ENCODE measurements around the gene OR6C76. TPM values are rescaled to one million over a fixed set of nuclear protein-coding genes. Genes with fewer than 3 reads are reported as not detected.
"Not testable (repeated sequence)": the region's sequence is repeated elsewhere in the genome, so short reads cannot be mapped to it uniquely, and the experiment has no call there.

Gene OR6C76
- polyA plus RNA-seq, 1 donor (not counting 4 experiments of a cell fraction or from before 2014, with no cell fraction given): not detected

DNA sequence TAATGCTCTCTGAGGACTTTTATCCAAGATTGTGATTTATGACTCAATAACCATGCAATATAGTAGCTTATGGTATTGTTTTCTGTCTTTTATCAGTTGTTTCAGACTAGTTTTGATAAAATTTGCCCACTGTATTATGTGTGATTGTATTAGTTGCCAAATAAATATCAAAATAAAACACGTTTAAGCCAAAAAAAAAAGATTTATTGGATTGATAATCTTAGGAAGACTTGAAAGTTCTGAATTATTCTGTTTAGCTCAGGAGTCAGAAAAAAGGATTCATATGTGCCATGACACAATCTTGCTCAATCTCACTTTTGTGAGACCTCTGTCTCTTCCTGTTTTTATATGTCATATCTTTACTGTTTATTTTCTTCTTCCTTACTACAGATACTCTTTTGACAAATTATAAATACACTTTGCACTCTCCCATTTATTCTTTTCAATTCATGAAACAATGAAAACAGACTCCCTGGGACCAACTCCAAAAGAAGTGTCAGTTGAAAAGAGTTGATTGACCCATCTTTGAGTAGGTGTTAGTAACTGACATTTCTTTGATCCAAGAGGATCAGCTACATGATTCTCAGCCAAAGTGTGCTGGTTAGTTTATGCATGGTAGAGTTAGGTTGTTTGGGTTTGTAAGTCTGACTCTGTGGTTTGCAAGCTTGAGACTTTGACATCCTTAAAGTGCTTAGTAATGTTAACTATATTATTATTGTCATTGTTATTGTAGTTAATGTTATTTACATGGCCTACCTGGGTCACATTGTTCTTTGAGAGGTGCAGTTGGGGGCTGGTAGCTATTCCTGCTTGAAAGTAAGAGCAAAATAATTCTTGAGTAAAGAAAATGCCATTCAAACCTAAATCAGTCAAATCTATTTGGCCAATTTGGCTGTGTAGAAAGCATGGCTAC lies 2.5 kb downstream of the OR6C76 start:
- H3K36me3 ChIP-seq (ENCODE audit: control insufficient read depth in 2 of 2, extremely low read depth in 1 of 2, insufficient read depth in 2 of 2, low read length in 2 of 2): no peaks in the 10 kb centered on the region
- H3K4me2 ChIP-seq (ENCODE audit: control insufficient read depth, extremely low read depth, insufficient read depth, low read depth, low read length): no peak overlapping the region
- FAIRE-seq: no peak
- no peaks in the 10 kb centered on the region for H3K79me2 ChIP-seq (ENCODE audit: control insufficient read depth, insufficient read depth, low read length)
- H3K9me1 ChIP-seq (ENCODE audit: control insufficient read depth, extremely low read depth, insufficient read depth, low read length): no peaks in the 10 kb centered on the region
- DNase-seq (ENCODE audit: low read depth, low spot score): no peak
- H3K27ac ChIP-seq (ENCODE audit: control insufficient read depth, insufficient read depth, low read length): no peak overlapping the region
- H3K9ac ChIP-seq (ENCODE audit: control insufficient read depth, extremely low read depth, insufficient read depth, low read length): no peak overlapping the region
- TF ChIP-seq, protein P1, sequence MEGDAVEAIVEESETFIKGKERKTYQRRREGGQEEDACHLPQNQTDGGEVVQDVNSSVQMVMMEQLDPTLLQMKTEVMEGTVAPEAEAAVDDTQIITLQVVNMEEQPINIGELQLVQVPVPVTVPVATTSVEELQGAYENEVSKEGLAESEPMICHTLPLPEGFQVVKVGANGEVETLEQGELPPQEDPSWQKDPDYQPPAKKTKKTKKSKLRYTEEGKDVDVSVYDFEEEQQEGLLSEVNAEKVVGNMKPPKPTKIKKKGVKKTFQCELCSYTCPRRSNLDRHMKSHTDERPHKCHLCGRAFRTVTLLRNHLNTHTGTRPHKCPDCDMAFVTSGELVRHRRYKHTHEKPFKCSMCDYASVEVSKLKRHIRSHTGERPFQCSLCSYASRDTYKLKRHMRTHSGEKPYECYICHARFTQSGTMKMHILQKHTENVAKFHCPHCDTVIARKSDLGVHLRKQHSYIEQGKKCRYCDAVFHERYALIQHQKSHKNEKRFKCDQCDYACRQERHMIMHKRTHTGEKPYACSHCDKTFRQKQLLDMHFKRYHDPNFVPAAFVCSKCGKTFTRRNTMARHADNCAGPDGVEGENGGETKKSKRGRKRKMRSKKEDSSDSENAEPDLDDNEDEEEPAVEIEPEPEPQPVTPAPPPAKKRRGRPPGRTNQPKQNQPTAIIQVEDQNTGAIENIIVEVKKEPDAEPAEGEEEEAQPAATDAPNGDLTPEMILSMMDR (optimal IDR thresholded peaks at IDR 0.05 in 1 of 3, IDR thresholded peaks at IDR 0.05 in 1 of 3, conservative IDR thresholded peaks at IDR 0.05 in 1 of 3; ENCODE audit: extremely low read depth in 1 of 3, insufficient read depth in 2 of 3, low read length in 3 of 3): no peak
- TF ChIP-seq EZH2 (IDR thresholded peaks at IDR 0.05; ENCODE audit: low read length): no peak
- no peaks in the 10 kb centered on the region for H3K27me3 ChIP-seq (ENCODE audit: control insufficient read depth, extremely low read depth, insufficient read depth, low read length)
- H2AFZ ChIP-seq (ENCODE audit: control insufficient read depth, low read length): no peak overlapping the region
- dilution Hi-C loops (cut with MboI; ENCODE audit: extremely low pct_ligation_motif_present, low sequenced_read_pairs): no loop called here
- no peak overlapping the region for H3K4me3 ChIP-seq (ENCODE audit: control insufficient read depth in 2 of 3, extremely low read depth in 1 of 3, insufficient read depth in 2 of 3, low read depth in 1 of 3, low read length in 3 of 3)
- no peaks in the 10 kb centered on the region for H4K20me1 ChIP-seq (ENCODE audit: control insufficient read depth, extremely low read depth, insufficient read depth, low read length)
- no peaks in the 10 kb centered on the region for H3K4me1 ChIP-seq (ENCODE audit: control insufficient read depth, extremely low read depth, insufficient read depth, low read length)
- H3K9me3 ChIP-seq (ENCODE audit: control insufficient read depth, low read depth, low read length): no peaks in the 10 kb centered on the region

DNA sequence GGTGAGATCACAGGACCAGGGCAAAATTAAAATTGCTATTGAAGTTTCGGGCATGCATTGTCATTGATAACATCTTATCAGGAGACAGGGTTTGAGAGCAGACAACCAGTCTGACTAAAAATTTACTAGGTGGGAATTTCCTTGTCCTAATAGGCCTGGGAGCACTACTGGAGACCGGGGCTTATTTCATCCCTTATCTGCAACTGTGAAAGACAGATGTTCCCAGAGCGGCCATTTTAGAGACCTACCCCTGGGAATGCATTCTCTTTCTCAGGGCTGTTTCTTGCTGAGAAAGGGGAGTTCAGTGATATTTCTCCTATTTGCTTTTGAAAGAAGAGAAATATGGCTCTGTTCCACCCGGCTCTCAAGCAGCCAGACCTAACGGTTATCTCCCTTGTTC lies 15.2 kb downstream of the OR6C76 start:
- H3K4me2 ChIP-seq (ENCODE audit: control insufficient read depth, extremely low read depth, insufficient read depth, low read depth, low read length); H3K9me3 ChIP-seq (ENCODE audit: control insufficient read depth, low read depth, low read length); dilution Hi-C loops (cut with MboI; ENCODE audit: extremely low pct_ligation_motif_present, low sequenced_read_pairs); H3K9me1 ChIP-seq (ENCODE audit: control insufficient read depth, extremely low read depth, insufficient read depth, low read length); H3K79me2 ChIP-seq (ENCODE audit: control insufficient read depth, insufficient read depth, low read length); DNase-seq (ENCODE audit: low read depth, low spot score); H3K27me3 ChIP-seq (ENCODE audit: control insufficient read depth, extremely low read depth, insufficient read depth, low read length); H3K36me3 ChIP-seq (ENCODE audit: control insufficient read depth in 2 of 2, extremely low read depth in 1 of 2, insufficient read depth in 2 of 2, low read length in 2 of 2); H2AFZ ChIP-seq (ENCODE audit: control insufficient read depth, low read length); FAIRE-seq; H4K20me1 ChIP-seq (ENCODE audit: control insufficient read depth, extremely low read depth, insufficient read depth, low read length); H3K4me1 ChIP-seq (ENCODE audit: control insufficient read depth, extremely low read depth, insufficient read depth, low read length); H3K9ac ChIP-seq (ENCODE audit: control insufficient read depth, extremely low read depth, insufficient read depth, low read length); H3K4me3 ChIP-seq (ENCODE audit: control insufficient read depth in 2 of 3, extremely low read depth in 1 of 3, insufficient read depth in 2 of 3, low read depth in 1 of 3, low read length in 3 of 3); H3K27ac ChIP-seq (ENCODE audit: control insufficient read depth, insufficient read depth, low read length): not testable (repeated sequence)

Data from keratinocyte (primary cell).